ENCODE results near the gene DGCR6.
"Not testable (repeated sequence)": the region's sequence is repeated elsewhere in the genome, so short reads cannot be mapped to it uniquely, and the experiment has no call there.

Gene DGCR6

DNA sequence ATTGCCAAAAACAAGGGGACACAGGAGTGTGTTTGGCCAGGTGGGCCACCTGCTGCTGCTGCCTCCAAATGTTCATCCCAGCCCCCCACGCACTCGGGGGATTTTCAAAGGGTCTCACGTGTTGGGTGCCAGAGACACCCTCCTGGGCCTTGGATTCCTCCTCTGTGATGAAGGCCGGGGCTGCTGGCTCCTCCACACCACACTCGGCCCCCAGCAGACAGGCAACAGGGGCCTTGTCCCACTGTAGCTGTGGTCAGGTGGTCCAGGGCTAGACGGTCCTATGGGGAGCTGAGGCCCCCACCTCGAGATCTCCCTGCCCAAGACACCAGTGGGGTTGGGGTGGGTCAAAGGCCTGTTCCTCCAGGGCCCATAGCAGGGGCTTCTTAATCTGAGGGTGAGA is 55.1 kb downstream of the DGCR6 start:
- not testable (repeated sequence) for DNase-seq

Data from T1000 (cell line).